GM23338 (cell line): Measurements from ENCODE around the gene KIF24.

Source experiments
- CREB1 ChIP-seq: fragments of 250-450 bp; sonication (Bioruptor Pico); IDR thresholded peaks from 2 replicates; pipeline ENCODE4 v1.5.0; 2020; ENCODE audit warnings: low read depth, mild to moderate bottlenecking, moderate library complexity
- CTCF ChIP-seq, 2 experiments: fragments of 200-600 bp in 1 of 2; sonication (generic) in 1 of 2; conservative IDR thresholded peaks; 2 replicates each; pipeline versions ENCODE4 v1.5.1 to v1.6.1; 2016 to 2017; ENCODE audit warnings: antibody characterized with exemption in 2 of 2, low read depth in 2 of 2, mild to moderate bottlenecking in 2 of 2, moderate library complexity in 1 of 2
- EZH2 ChIP-seq: fragments of 200-600 bp; sonication (generic); IDR thresholded peaks from one replicate; pipeline ENCODE4 v1.8.0; 2017; ENCODE audit warnings: antibody characterized with exemption, mild to moderate bottlenecking, low read depth; ENCODE audit not compliant: unreplicated experiment
- EZH2phosphoT487 ChIP-seq: fragments of 200-600 bp; sonication (generic); IDR thresholded peaks from one replicate; pipeline ENCODE4 v1.8.1; 2018; ENCODE audit warnings: antibody characterized with exemption; ENCODE audit not compliant: unreplicated experiment
- JUNB ChIP-seq: IDR thresholded peaks from one replicate; pipeline ENCODE4 v1.6.1; 2016; ENCODE audit warnings: antibody characterized with exemption; ENCODE audit not compliant: unreplicated experiment
- NANOG ChIP-seq: IDR thresholded peaks from 2 replicates; pipeline ENCODE4 v1.6.1; 2016; ENCODE audit warnings: antibody characterized with exemption, borderline replicate concordance
- POLR2AphosphoS5 ChIP-seq: IDR thresholded peaks from 2 replicates; pipeline ENCODE4 v1.6.1; 2016; ENCODE audit warnings: antibody characterized with exemption, low read depth
- REST ChIP-seq: IDR thresholded peaks from one replicate; pipeline ENCODE4 v1.6.1; 2018; ENCODE audit warnings: antibody characterized with exemption; ENCODE audit not compliant: unreplicated experiment
- STAT1 ChIP-seq: IDR thresholded peaks from one replicate; pipeline ENCODE4 v1.6.1; 2016; ENCODE audit warnings: antibody characterized with exemption; ENCODE audit not compliant: unreplicated experiment
- ZNF114 ChIP-seq: fragments of 250-450 bp; sonication (Bioruptor Pico); IDR thresholded peaks from 2 replicates; pipeline ENCODE4 v1.5.0; 2020; ENCODE audit warnings: mild to moderate bottlenecking, moderate library complexity
- ZNF331 ChIP-seq: fragments of 250-450 bp; sonication (Bioruptor Pico); IDR thresholded peaks from 2 replicates; pipeline ENCODE4 v1.5.0; 2020; ENCODE audit warnings: low read depth, mild to moderate bottlenecking, moderate library complexity
- TF ChIP-seq, protein P1 (sequence below): IDR thresholded peaks from 2 replicates; pipeline ENCODE4 v1.6.1; 2016; ENCODE audit warnings: antibody characterized with exemption

DNA sequence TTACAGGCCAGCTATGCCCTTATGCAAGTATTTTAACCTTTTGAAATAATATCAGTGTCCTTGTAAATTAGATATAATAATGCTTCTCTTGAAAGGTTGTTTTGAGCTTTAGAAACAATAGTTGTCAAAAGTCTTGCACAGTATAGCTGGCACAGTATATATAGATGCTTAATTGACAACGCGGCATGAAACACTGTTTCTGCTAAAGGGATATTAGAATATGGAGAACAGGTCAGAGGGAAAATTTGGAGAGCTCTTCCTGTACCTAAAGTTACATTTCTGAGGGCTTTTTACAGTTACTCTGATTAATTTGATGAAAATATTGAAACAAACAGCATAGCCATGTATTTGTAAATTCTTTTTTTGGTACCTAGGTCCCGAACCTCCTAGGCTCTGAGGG, 4.8 kb upstream of the KIF24 start:
- no peak for TF ChIP-seq EZH2phosphoT487
- TF ChIP-seq CTCF (conservative IDR thresholded peaks at IDR 0.05; ENCODE audit: low read depth in 2 of 2), result no peak
- TF ChIP-seq REST, result no peak
- TF ChIP-seq POLR2AphosphoS5, result no peak
- no peak for TF ChIP-seq EZH2
- TF ChIP-seq ZNF114 (CRISPR knock-in tag), result no peak
- no peak for TF ChIP-seq STAT1
- TF ChIP-seq CREB1 (CRISPR knock-in tag), result no peak
- no peak for TF ChIP-seq NANOG
- TF ChIP-seq, protein P1, sequence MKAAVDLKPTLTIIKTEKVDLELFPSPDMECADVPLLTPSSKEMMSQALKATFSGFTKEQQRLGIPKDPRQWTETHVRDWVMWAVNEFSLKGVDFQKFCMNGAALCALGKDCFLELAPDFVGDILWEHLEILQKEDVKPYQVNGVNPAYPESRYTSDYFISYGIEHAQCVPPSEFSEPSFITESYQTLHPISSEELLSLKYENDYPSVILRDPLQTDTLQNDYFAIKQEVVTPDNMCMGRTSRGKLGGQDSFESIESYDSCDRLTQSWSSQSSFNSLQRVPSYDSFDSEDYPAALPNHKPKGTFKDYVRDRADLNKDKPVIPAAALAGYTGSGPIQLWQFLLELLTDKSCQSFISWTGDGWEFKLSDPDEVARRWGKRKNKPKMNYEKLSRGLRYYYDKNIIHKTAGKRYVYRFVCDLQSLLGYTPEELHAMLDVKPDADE, result no peak
- TF ChIP-seq ZNF331 (CRISPR knock-in tag), result no peak
- no peak for TF ChIP-seq JUNB
